Hair follicular keratinocyte (primary cell): ENCODE results near the gene SMIM33. TPM values are rescaled to one million over a fixed set of nuclear protein-coding genes. Genes with fewer than 3 reads are reported as not detected.

ENCODE experiments used
- total RNA-seq: library from RNA; depleted of rRNA; stranded (reverse); fragments of >200 nt; gene quantifications from 2 replicates; pipeline ENCODE4 v1.2.3, GENCODE V29; 2015

Gene SMIM33
- not detected in 2 replicates for total RNA-seq

DNA sequence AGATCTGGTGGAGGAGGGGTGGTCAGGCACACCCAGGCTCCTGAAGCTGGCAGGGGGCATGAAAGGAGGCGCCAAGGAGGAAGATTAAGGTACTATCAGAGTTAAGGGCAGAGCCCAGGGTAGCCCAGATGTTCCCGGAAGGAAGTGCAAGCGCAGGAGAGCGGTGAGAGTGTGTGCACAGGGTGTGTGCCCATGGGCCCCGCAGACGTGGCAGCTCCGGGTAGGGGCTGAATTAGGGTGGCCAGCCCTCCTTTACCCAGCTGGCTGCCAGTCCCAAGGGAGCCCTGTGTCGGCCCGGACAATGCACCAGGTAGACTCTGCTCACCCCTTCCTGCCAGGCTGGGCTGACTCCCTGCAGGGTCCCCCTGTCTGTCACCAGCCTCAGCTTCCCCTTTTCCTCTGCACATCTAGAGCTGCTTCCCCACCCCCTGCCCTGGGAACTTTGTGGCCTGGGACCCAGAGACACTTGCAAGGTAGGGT, at the start of gene SMIM33:
SMIM33 (plus strand) TSS at position 184 of the 480 bp plus-strand sequence; CDS start at position 302, 118 bp downstream.

GRCh38 chr5:139439013-139439903, 31.5 kb upstream of the SMIM33 start, which contains the start of gene DNAJC18:
TSS of gene DNAJC18 (minus strand) at chr5:139439525. CDS start at chr5:139439445, 80 bp downstream.

DNA sequence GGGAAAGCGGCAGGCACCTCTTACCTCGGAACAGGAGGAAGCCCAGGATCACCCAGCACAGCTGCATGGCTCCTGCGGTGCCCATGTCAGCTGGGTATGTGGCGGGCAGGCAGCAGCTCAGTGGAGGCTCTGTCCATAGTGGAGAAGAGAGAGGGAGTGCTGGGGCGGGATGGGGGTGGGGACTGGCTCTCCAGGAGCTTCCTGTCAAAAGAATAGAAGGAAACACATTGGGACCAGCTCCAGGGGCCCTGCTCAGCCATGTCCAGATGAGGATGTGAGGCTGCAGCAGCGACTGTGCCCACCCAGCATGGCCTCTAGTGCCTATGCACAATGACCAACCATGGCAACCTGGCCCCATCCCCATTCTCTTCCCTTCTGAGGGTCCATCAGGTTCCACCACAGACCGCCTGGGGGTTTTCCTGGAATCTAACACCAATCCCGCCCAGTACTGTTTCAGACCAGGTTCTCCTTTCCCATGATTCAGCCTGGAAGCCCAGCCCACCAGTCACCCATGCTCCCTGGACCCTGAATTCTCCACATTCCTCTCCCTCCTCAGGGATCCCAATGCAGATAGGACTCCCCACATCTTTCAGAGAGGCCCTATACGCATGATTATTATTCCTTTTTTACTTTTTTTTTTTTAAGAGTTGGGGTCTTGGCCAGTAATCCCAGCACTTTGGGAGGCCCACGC, 8.1 kb upstream of the SMIM33 start, which contains the start of gene ECSCR:
ECSCR (minus strand) TSS at position 158 of the 691 bp plus-strand sequence; CDS start at position 85, 73 bp downstream.

GRCh38 chr5:139482050-139482889, 11.5 kb downstream of the SMIM33 start, which contains the start of gene STING1:
TSS of gene STING1 (minus strand) at chr5:139482758. CDS start at chr5:139481704, 1,054 bp downstream.

Other genes with a start within 250 kb of the SMIM33 start
- 130 and 151 TPM in 2 replicates for gene MATR3, start 177.3 kb upstream of the SMIM33 start, total RNA-seq
- 43.7 and 62.6 TPM in 2 replicates for gene PAIP2, start 129.2 kb upstream of the SMIM33 start, total RNA-seq
- gene SLC23A1, start 87.7 kb upstream of the SMIM33 start, total RNA-seq = not detected in 2 replicates
- 0.16 TPM in 1 of 2 replicates, not detected in the other for gene MZB1, start 81.1 kb upstream of the SMIM33 start, total RNA-seq
- gene PROB1, start 75.9 kb upstream of the SMIM33 start, total RNA-seq = 0.78 and 2.7 TPM in 2 replicates
- gene SPATA24, start 66.9 kb upstream of the SMIM33 start, total RNA-seq = 3.0 and 4.6 TPM in 2 replicates
- 5.7 and 17.3 TPM in 2 replicates for gene DNAJC18, start 31.5 kb upstream of the SMIM33 start, total RNA-seq
- gene ECSCR, start 8.3 kb upstream of the SMIM33 start, total RNA-seq = not detected in 2 replicates
- gene STING1, start 11.8 kb downstream of the SMIM33 start, total RNA-seq = 44.2 and 55.8 TPM in 2 replicates
- 131 and 180 TPM in 2 replicates for gene UBE2D2, start 90.3 kb downstream of the SMIM33 start, total RNA-seq
- gene CXXC5, start 177.3 kb downstream of the SMIM33 start, total RNA-seq = 4.2 and 4.9 TPM in 2 replicates